SIG-M5 (cell line): ENCODE measurements around the gene BCAS4.

Experiments used
- DNase-seq: peaks from one replicate; lab custom pipeline; 2025; lab: John Stamatoyannopoulos, UW

BCAS4 gene

GRCh38 chr20:50821994-50822393, 27.1 kb downstream of the BCAS4 start:
- DNase-seq: no peak

GRCh38 chr20:50823319-50823718, 28.5 kb downstream of the BCAS4 start:
- DNase-seq: no peak

DNA sequence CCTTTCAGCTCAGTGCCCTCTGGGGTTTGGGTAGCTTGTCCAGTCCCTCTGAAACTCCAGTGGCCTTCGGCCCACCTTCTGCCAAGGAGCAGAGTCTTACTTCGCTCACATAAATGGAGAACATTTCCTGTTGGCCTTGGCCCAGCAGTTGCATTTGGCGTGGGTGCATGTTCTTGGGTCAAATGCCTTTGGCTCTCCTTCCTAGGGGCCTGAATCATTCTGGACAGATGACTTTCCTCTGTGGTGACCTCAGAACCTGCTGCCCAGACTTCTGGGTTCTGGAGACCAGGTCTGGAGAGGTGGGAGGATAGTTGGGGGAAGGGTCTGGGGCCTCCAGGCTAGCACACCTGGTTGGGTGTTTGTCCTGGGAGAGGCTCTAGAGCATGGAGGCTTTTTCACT, 29.3 kb downstream of the BCAS4 start:
- no peak for DNase-seq

- DNase-seq: no peak
Measured at GRCh38 chr20:50826121-50826520, 31.3 kb downstream of the BCAS4 start.

GRCh38 chr20:50828363-50829136, 33.7 kb downstream of the BCAS4 start:
- DNase-seq: no peak

DNA sequence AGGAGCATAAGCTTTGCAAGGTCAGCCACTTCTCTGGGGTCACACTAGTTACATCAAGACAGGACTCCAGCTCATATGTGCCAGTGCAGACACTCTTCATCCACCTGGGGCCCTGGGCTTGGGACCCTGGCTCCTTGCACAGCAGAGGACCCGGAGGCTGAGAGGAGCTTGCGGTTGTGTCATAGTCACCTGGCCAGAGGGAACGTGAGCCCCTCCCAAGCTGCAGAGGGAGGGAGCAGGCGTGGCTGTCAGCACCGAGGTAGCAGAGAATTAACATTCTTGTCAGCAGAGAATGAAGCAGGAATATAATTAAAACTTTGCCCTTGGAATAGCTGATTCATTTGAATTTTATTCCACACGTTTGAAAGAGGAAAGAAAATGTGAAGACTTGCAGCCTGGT, 36.8 kb downstream of the BCAS4 start:
- no peak for DNase-seq

- no peak for DNase-seq
Measured at GRCh38 chr20:50834599-50835005, 39.7 kb downstream of the BCAS4 start.

- no peak for DNase-seq
Measured at GRCh38 chr20:50837532-50838321, 42.9 kb downstream of the BCAS4 start.

GRCh38 chr20:50838322-50838625, 43.4 kb downstream of the BCAS4 start:
- DNase-seq: no peak

- no peak for DNase-seq
Measured at GRCh38 chr20:50838707-50839385, 44.0 kb downstream of the BCAS4 start.

- DNase-seq: no peak
Measured at GRCh38 chr20:50842821-50843220, 48.0 kb downstream of the BCAS4 start.

- no peak for DNase-seq
Measured at GRCh38 chr20:50843331-50844276, 48.7 kb downstream of the BCAS4 start.

DNA sequence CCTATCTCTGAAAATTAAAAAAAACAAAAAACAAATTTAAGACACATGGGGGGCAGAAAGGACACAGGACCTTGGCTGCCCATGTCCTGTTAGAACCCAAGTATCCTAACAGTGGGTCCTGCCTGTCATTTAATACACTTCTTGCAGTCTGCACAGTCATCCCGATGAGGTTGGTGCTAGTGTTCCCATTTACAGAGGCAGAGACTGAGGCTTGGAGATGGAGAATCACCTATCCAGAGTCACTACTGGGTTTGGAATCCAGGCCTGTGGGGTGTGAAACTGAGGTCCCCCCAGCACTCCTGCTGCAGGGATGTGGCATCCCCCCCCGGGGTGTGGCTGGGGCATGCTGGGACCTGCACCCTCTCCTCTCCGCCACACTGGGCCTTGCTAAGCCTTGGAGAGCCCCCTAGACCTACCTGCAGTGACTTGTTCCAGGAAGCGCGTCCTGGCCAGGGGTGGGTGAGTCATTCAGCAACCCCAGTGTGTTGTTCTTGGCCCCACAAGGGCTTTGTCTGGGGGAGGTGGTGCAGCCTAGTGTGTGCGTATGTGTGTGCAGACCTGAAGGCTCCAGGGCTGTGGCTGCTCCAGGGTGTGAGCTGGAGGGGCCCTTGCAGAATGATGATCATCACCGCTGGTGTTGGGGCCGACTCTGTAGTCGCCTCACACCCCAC, 49.7 kb downstream of the BCAS4 start:
- DNase-seq: no peak

DNA sequence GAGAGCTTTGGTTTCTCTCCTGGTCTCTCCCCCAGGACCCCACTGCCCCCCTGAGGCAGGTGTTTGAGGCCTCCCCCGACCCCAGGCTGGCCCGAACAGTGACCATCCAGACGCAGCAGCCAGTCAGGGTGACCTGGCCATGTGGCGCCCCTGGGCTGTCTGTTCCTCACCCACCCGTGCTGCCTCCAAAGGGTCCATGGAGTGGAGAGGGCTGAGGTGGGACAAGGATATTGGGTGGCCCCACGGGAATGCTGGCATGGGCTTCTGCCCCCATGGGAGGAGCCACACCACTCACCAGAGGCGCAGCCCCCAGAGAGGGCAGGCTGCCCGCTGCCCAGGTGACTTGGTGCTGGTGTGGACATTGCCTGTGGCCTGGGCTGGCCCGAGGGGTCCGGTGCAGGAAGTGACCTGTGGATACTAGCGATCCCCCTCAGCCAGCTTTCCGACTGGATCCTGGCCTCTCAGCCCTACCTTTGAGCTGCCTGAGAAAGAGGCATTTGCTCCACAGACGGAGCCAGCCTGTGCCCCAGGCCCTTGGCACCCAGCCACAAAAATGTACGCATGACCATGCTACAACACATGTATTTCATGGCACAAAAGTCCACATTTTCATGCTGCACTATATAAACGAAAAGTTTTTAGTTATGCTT, 50.8 kb downstream of the BCAS4 start:
- DNase-seq: no peak

- no peak for DNase-seq
Measured at GRCh38 chr20:50848341-50848808, 53.5 kb downstream of the BCAS4 start.

- DNase-seq: no peak
Measured at GRCh38 chr20:50848846-50849673, 54.2 kb downstream of the BCAS4 start.

DNA sequence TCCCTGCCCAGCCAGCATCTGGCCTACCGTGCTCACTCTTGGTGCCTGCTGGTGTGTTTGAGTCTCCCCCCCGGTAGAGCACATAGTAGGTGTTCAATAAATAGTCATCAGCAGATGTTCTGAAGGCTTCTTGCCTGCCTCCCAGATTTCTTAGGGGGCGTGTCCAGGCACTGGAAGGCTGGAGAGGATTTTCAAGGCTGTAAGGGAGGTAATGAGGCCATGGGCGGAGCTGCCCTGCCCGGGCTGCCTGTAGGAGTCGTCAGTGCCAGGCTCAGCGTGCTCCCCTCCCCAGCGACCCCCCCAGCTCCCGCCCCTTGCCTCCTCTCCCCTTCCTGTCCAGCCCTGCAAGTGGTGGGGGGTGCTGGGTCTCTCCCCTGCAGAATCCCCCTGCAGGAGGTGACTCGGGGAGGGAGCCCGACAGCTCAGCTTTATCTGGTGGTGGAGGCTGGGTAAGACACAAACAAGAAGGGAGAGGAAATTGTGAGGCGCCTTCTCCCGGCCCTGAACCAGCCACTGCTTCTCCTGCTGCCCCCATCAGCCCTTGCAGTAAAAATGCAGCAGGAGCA, 55.9 kb downstream of the BCAS4 start:
- no peak for DNase-seq

DNA sequence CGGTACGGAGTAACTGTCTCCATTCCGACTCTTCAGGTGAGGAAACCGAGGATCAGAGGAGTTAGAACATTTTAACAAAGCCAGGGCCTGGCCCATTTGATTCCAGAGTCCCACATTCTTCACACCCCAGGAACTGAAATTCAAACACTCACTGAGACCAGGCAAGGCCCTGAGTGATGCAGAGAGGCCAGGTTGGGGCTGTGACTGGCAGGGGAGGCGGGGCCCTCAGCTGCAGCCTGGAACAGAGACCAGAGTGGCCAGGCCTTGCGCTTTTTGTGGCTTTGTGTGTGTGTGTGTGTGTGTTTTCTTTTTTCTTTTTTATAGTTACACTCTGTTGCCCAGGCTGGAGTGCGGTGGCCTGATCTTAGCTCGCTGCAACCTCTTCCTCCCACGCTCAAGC, 57.2 kb downstream of the BCAS4 start:
- no peak for DNase-seq

DNA sequence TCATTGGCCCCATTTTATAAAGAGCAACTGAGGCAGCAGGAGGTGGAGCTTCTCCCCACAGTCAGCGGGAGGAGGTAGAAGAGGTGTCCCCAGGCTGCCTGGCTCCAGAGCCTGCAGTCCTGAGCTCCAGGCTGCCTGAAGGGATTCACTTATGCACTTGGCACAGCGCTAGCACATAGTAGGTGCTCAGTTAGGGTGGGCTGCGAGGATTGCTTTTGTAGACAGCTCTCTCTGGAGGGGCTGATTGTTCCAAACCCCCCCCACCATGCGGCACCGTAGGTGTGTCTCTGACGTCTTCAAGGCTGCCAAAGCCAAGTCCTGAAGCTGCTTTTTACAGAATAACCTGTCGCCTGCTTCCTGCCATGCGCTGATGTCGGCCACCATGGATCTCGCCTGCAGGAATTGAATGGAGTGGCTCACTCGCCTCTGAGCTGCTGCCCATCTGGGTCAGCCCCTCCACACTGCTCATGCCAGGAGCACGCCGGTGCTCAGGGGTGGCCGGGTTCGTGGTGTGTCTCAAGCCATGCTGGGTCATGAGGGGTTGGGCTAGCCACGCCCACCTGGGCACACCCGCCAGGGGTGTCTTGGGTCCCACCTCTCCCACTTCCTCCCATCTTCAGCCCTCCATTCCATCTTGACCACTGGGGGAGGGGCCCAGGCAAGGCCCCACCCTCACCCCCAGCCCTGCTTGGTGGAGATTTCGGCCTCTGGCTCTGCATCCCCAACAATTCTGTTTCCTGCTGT, 59.8 kb downstream of the BCAS4 start:
- DNase-seq: no peak
